BLaER1 treated with 17β-estradiol and CSF1 and Interleukin-3, amounts not matched to agents 10 nM and 100 nM (cell line): ENCODE results near the gene OR51I2.

Experiments used
- H3K27ac ChIP-seq, 11 experiments: shearing (Covaris generic); formaldehyde crosslinking; 2 replicates each; pipeline ENCODE4 v1.8.1; 2022
- H3K27me3 ChIP-seq, 11 experiments: shearing (Covaris generic); formaldehyde crosslinking; 2 replicates each; pipeline ENCODE4 v1.8.1; 2022
- H3K36me3 ChIP-seq, 11 experiments: shearing (Covaris generic); formaldehyde crosslinking; 2 replicates each; pipeline ENCODE4 v1.8.1; 2022
- H3K4me1 ChIP-seq, 10 experiments: shearing (Covaris generic); formaldehyde crosslinking; 2 replicates each; pipeline ENCODE4 v1.8.1; 2022
- H3K4me2 ChIP-seq, 11 experiments: shearing (Covaris generic); formaldehyde crosslinking; 2 replicates each; pipeline ENCODE4 v1.8.1; 2022
- H3K4me3 ChIP-seq, 10 experiments: shearing (Covaris generic); formaldehyde crosslinking; 2 replicates each; pipeline ENCODE4 v1.8.1; 2022
- H3K9ac ChIP-seq, 11 experiments: shearing (Covaris generic); formaldehyde crosslinking; 2 replicates each; pipeline ENCODE4 v1.8.1; 2022
- H3K9me3 ChIP-seq, 11 experiments: shearing (Covaris generic); formaldehyde crosslinking; replicated peaks in 1 of 11; 2 replicates each; pipeline ENCODE4 v1.8.1; 2022
- H4K20me1 ChIP-seq, 11 experiments: shearing (Covaris generic); formaldehyde crosslinking; 2 replicates each; pipeline ENCODE4 v1.8.1; 2022
- Cebpa-rat ChIP-seq, 11 experiments: shearing (Covaris generic); IDR thresholded peaks; 2 replicates each; pipeline ENCODE4 v1.8.1; 2022

The OR51I2 gene

GRCh38 chr11:5500393-5500801, 51.3 kb downstream of the OR51I2 start:
- no peak overlapping the region for H3K4me2 ChIP-seq
- H3K9me3 ChIP-seq, result no peaks in the 10 kb centered on the region
- no peak overlapping the region for H3K4me3 ChIP-seq
- no peak for TF ChIP-seq Cebpa-rat (IDR thresholded peaks at IDR 0.05)
- no peak overlapping the region for H3K27ac ChIP-seq
- no peak overlapping the region for H3K9ac ChIP-seq
- no peaks in the 10 kb centered on the region for H4K20me1 ChIP-seq
- no peaks in the 10 kb centered on the region for H3K4me1 ChIP-seq
- H3K27me3 ChIP-seq, result no peaks in the 10 kb centered on the region
- H3K36me3 ChIP-seq, result no peaks in the 10 kb centered on the region

DNA sequence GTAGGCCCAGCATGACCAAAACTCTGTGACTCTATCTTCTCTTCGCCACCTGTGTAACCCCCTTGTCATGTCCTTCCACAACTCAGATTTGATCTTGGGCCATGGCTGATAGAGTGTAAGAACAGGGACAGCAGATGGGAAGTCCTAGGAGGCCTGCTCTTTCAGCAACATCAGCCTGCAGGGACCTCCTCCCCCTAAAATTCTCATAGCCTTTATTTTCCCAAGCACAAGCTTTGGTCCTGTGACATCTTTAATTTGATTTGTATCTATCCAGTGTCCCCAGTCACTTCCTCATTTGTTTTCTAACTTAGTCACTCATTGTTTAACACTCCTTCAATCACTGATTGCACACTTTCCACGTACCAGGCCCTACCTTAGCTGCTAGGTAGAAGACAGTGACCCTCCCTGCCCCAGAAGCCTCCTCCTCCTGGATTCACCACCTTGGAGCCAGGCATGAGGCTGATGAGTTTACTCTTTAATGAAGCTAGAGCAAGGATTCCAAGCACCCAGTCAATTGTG, 55.3 kb downstream of the OR51I2 start:
- Histone ChIP-seq H3K4me2 (no peak overlapping the region), H3K36me3 (no peaks in the 10 kb centered on the region), H3K4me3 (no peak overlapping the region), H3K27me3 (no peaks in the 10 kb centered on the region), H3K9ac (no peak overlapping the region), H3K9me3 (no peaks in the 10 kb centered on the region), H3K4me1 (no peaks in the 10 kb centered on the region), H4K20me1 (no peaks in the 10 kb centered on the region), H3K27ac (no peak overlapping the region)
- TF ChIP-seq Cebpa-rat (IDR thresholded peaks at IDR 0.05), result no peak

DNA sequence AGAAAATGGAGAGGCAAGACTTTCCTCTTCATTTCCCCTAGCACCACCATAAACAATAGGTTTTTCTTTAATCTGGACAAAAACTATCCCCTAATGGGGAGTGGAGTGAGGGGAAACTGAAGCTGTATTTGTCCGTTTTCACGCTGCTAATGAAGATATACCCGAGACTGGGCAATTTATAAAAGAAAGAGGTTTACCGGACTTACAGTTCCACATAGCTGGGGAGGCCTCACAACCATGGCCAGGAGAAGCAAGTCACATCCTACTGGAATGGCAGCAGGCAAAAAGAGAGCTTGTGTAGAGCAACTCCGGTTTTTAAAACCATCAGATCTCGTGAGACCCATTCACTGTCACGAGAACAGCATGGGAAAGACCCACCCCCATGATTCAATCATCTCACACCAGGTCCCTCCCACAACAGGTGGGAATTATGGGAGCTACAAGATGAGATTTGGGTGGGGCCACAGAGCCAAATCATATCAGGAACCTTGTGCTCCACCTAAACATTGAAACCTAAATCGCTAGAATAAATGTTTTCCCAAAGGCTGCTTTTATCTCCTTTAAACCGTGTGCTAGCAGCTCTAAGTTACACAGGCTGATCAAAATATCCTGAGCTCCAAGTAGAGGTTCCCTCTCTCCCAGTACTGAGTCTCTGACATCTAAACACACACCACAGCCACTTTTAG, 56.4 kb downstream of the OR51I2 start:
- H3K27ac ChIP-seq, result no peak overlapping the region
- H3K4me1 ChIP-seq, result no peaks in the 10 kb centered on the region
- TF ChIP-seq Cebpa-rat (IDR thresholded peaks at IDR 0.05), result no peak
- H3K4me3 ChIP-seq, result no peak overlapping the region
- H3K9me3 ChIP-seq, result no peaks in the 10 kb centered on the region
- H3K9ac ChIP-seq, result no peak overlapping the region
- no peak overlapping the region for H3K4me2 ChIP-seq
- no peaks in the 10 kb centered on the region for H3K36me3 ChIP-seq
- H3K27me3 ChIP-seq, result no peaks in the 10 kb centered on the region
- H4K20me1 ChIP-seq, result no peaks in the 10 kb centered on the region
